GM23338 (cell line): ENCODE data around the gene SPRED3. TPM values are rescaled to one million over a fixed set of nuclear protein-coding genes. Genes with fewer than 3 reads are reported as not detected.

ENCODE experiments used
- ATAC-seq: fragments of 200-7000 bp; cut with Tn5 transposase; 3 replicates; pipeline ENCODE4 v1.9.1; 2020
- DNase-seq: peaks from one replicate; pipeline ENCODE4 v3.0.0-alpha.2; 2015; ENCODE audit warnings: low spot score
- H2AFZ ChIP-seq: fragments of 200-600 bp; sonication (generic); 2 replicates; pipeline ENCODE4 v1.8.0; 2016; ENCODE audit warnings: antibody characterized with exemption, mild to moderate bottlenecking, moderate library complexity
- H3F3A ChIP-seq: fragments of 200-600 bp; sonication (generic); replicated peaks from 2 replicates; pipeline ENCODE4 v1.8.0; 2017; ENCODE audit warnings: antibody characterized with exemption, mixed run types, low read depth
- H3K27ac ChIP-seq: fragments of 200-600 bp; sonication (generic); 2 replicates; pipeline ENCODE4 v1.6.1; 2016; ENCODE audit warnings: low read depth
- H3K27me3 ChIP-seq: fragments of 200-600 bp; sonication (generic); 2 replicates; pipeline ENCODE4 v1.8.0; 2016; ENCODE audit warnings: mild to moderate bottlenecking, mixed run types, moderate library complexity; ENCODE audit not compliant: insufficient read depth
- H3K36me3 ChIP-seq: fragments of 200-600 bp; sonication (generic); 2 replicates; pipeline ENCODE4 v1.8.0; 2016; ENCODE audit warnings: mild to moderate bottlenecking; ENCODE audit not compliant: insufficient read depth
- H3K4me1 ChIP-seq: fragments of 200-600 bp; sonication (generic); 2 replicates; pipeline ENCODE4 v1.8.0; 2016; ENCODE audit warnings: mild to moderate bottlenecking, moderate library complexity; ENCODE audit not compliant: insufficient read depth
- H3K4me2 ChIP-seq: fragments of 200-600 bp; sonication (generic); 2 replicates; pipeline ENCODE4 v1.7.1; 2017; ENCODE audit warnings: mixed run types
- H3K4me3 ChIP-seq: fragments of 200-600 bp; sonication (generic); 2 replicates; pipeline ENCODE4 v1.6.1; 2016; ENCODE audit warnings: mixed run types
- H3K79me2 ChIP-seq: fragments of 200-600 bp; sonication (generic); replicated peaks from 2 replicates; pipeline ENCODE4 v1.8.0; 2017; ENCODE audit warnings: mild to moderate bottlenecking; ENCODE audit not compliant: insufficient read depth
- H3K9me2 ChIP-seq: fragments of 200-600 bp; sonication (generic); 2 replicates; pipeline ENCODE4 v1.8.0; 2017; ENCODE audit not compliant: insufficient read depth
- H4K20me1 ChIP-seq: fragments of 200-600 bp; sonication (generic); replicated peaks from 2 replicates; pipeline ENCODE4 v1.8.0; 2017; ENCODE audit warnings: mild to moderate bottlenecking; ENCODE audit not compliant: insufficient read depth
- H3K27ac Mint-ChIP-seq: 2 replicates; pipeline ENCODE4 v1.8.0; 2020; ENCODE audit warnings: inconsistent platforms, mild to moderate bottlenecking, moderate library complexity, mixed read lengths
- H3K27me3 Mint-ChIP-seq: 3 replicates; pipeline ENCODE4 v1.8.0; 2022; ENCODE audit warnings: low read depth, mild to moderate bottlenecking, moderate library complexity, mixed read lengths, inconsistent platforms; ENCODE audit not compliant: insufficient read depth, poor library complexity
- H3K36me3 Mint-ChIP-seq: 3 replicates; pipeline ENCODE4 v1.8.0; 2021; ENCODE audit warnings: low read depth, mild to moderate bottlenecking, inconsistent platforms, moderate library complexity, mixed read lengths
- H3K4me1 Mint-ChIP-seq: 3 replicates; pipeline ENCODE4 v1.8.0; 2020; ENCODE audit warnings: mild to moderate bottlenecking, inconsistent platforms, mixed read lengths
- H3K4me3 Mint-ChIP-seq: 3 replicates; pipeline ENCODE4 v1.8.0; 2021; ENCODE audit warnings: moderate library complexity, mild to moderate bottlenecking, inconsistent platforms, mixed read lengths
- H3K9me3 Mint-ChIP-seq: 3 replicates; pipeline ENCODE4 v1.8.0; 2020; ENCODE audit warnings: moderate library complexity, mild to moderate bottlenecking, inconsistent platforms, mixed read lengths
- EZH2phosphoT487 ChIP-seq: fragments of 200-600 bp; sonication (generic); IDR thresholded peaks from one replicate; pipeline ENCODE4 v1.8.1; 2018; ENCODE audit warnings: antibody characterized with exemption; ENCODE audit not compliant: unreplicated experiment
- NANOG ChIP-seq: IDR thresholded peaks from 2 replicates; pipeline ENCODE4 v1.6.1; 2016; ENCODE audit warnings: antibody characterized with exemption, borderline replicate concordance
- polyA plus RNA-seq: library from polyadenylated mRNA; unstranded; fragments of >200 nt; fragmentation: Nextera tagmentation; extraction: Ambion mirVana; gene quantifications from 2 replicates; pipeline ENCODE4 v1.2.1, GENCODE V29; 2016
- total RNA-seq: library from RNA; depleted of rRNA; stranded (reverse); fragments of >200 nt; shearing (Covaris generic); gene quantifications from 2 replicates; pipeline ENCODE4 v1.2.3, GENCODE V29; 2014
- TF ChIP-seq, protein P1 (sequence below): IDR thresholded peaks from 2 replicates; pipeline ENCODE4 v1.6.1; 2016; ENCODE audit warnings: antibody characterized with exemption
- TF ChIP-seq, protein P2 (sequence below), 2 experiments: fragments of 200-600 bp in 1 of 2; sonication (generic) in 1 of 2; conservative IDR thresholded peaks; 2 replicates each; pipeline versions ENCODE4 v1.5.1 to v1.6.1; 2016 to 2017; ENCODE audit warnings: antibody characterized with exemption in 2 of 2, low read depth in 2 of 2, mild to moderate bottlenecking in 2 of 2, moderate library complexity in 1 of 2

The SPRED3 gene
- total and polyA plus RNA-seq, 2 experiments from 2014 or later, result 3.9 to 11.6 TPM

DNA sequence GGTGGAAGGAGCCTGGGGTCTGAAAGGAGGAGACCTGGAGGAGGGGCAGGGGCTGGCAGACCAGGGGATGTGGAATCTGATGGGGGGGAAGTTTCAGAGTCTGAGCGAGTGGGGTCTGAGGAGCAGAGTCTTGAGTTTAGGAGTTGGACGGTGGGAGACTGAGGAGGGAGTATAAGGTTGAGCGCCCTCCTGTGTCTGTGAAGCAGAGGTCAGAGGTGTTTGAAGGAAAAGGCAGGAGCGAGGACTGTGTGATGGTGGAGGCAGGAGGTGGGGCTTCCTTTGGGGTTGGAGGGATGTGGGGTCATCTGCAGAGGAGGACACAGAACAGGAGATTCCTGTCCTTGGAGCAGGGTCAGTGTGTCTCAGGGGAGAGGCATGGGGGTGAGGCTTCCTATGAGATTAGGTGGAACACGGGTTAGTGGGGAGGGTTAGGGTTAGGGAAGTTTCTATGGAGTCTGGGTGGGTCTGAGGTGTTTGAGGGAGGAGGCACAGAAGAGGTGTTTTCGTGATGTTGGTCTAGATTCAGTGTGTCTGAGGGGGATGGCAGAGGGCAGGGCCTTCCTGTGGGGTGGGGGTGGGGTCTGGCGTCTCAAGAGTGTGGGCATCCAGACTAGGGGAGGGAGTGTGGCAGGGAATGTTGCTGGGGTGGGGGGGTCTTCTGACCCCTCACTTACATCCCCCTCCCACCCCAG lies 53.3 kb downstream of the SPRED3 start (continued):
- TF ChIP-seq, protein P1, sequence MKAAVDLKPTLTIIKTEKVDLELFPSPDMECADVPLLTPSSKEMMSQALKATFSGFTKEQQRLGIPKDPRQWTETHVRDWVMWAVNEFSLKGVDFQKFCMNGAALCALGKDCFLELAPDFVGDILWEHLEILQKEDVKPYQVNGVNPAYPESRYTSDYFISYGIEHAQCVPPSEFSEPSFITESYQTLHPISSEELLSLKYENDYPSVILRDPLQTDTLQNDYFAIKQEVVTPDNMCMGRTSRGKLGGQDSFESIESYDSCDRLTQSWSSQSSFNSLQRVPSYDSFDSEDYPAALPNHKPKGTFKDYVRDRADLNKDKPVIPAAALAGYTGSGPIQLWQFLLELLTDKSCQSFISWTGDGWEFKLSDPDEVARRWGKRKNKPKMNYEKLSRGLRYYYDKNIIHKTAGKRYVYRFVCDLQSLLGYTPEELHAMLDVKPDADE, result no peak
- TF ChIP-seq EZH2phosphoT487, result no peak

DNA sequence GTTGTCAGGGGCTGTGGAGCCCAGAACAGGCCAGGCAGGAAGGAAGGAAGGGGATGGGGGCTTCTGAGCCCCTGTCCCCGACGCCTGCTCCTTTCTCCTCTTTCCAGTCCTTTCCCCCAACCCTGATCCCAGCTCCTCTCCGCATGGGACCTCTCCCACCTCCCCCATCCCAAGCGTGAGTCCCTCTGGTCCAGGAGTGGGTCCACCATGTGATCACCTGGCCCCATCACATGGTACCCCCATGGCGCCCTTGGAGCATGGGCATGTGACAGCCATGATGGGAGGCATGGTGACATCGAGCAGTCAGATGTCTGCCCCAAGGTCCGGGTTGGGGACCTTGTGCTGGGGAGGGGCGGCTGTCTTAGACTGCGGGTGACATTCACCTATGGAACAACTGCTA lies 54.2 kb downstream of the SPRED3 start:
- no peaks in the 10 kb centered on the region; the same call in 2 of the 3 replicates for H3K9me3 Mint-ChIP-seq
- no peak overlapping the region for H3K4me3 ChIP-seq
- no peak overlapping the region for H3K27ac ChIP-seq
- H3K27me3 Mint-ChIP-seq, result peaks cover 7% of the 10 kb centered on the region
- no peak overlapping the region for H3K27ac Mint-ChIP-seq
- no peak overlapping the region for H3K4me2 ChIP-seq
- H3K9me2 ChIP-seq, result no peaks in the 10 kb centered on the region
- peaks cover 20% of the 10 kb centered on the region for H3K4me1 Mint-ChIP-seq
- H3K36me3 ChIP-seq, result peaks cover 10% of the 10 kb centered on the region; the same call in 1 of the 2 replicates
- no peaks in the 10 kb centered on the region for H3K27me3 ChIP-seq
- no peak for ATAC-seq
- no peak for TF ChIP-seq NANOG
- H3K79me2 ChIP-seq, result no peaks in the 10 kb centered on the region
- H3K36me3 Mint-ChIP-seq, result peaks cover 46% of the 10 kb centered on the region
- no peak overlapping the region for H2AFZ ChIP-seq
- no peaks in the 10 kb centered on the region; the same call in 1 of the 2 replicates for H4K20me1 ChIP-seq
- H3K4me3 Mint-ChIP-seq, result no peak overlapping the region
- 0 out of 2 replicates have a peak, but pooled peaks cover 2% of the 10 kb centered on the region for H3F3A ChIP-seq
- no peak for DNase-seq
- H3K4me1 ChIP-seq, result peaks cover 6% of the 10 kb centered on the region; the same call in 1 of the 2 replicates

DNA sequence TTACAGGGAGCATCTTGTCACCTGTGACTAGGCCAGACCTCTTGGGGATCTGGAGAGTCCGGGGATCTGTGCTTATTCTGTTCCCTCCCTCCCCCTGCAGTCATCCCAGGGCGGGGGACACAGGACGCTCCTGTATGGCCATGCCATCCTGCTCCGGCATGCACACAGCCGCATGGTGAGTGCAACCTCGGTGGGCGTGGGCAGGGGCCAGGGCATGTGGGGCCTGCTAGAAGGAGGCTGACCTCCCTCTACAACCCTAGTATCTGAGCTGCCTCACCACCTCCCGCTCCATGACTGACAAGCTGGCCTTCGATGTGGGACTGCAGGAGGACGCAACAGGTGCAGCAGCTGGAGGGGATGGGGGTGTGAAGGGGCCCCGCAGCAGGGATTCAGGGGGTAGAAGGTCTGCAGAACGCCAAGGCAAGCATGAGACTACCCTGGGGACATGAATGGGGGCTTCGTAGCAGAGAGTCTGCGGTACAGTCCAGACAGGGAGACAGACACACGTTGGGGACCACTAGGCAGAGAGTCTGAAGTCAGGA lies 55.0 kb downstream of the SPRED3 start:
- Mint-ChIP-seq H3K27me3 (peaks cover 7% of the 10 kb centered on the region), H3K36me3 (peaks cover 44% of the 10 kb centered on the region), H3K4me3 (no peak overlapping the region), H3K9me3 (no peaks in the 10 kb centered on the region; the same call in 2 of the 3 replicates), H3K4me1 (peaks cover 15% of the 10 kb centered on the region), H3K27ac (no peak overlapping the region)
- H3F3A ChIP-seq, result 0 out of 2 replicates have a peak, but pooled peaks cover 2% of the 10 kb centered on the region
- H3K79me2 ChIP-seq, result no peaks in the 10 kb centered on the region
- TF ChIP-seq, protein P2, sequence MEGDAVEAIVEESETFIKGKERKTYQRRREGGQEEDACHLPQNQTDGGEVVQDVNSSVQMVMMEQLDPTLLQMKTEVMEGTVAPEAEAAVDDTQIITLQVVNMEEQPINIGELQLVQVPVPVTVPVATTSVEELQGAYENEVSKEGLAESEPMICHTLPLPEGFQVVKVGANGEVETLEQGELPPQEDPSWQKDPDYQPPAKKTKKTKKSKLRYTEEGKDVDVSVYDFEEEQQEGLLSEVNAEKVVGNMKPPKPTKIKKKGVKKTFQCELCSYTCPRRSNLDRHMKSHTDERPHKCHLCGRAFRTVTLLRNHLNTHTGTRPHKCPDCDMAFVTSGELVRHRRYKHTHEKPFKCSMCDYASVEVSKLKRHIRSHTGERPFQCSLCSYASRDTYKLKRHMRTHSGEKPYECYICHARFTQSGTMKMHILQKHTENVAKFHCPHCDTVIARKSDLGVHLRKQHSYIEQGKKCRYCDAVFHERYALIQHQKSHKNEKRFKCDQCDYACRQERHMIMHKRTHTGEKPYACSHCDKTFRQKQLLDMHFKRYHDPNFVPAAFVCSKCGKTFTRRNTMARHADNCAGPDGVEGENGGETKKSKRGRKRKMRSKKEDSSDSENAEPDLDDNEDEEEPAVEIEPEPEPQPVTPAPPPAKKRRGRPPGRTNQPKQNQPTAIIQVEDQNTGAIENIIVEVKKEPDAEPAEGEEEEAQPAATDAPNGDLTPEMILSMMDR (conservative IDR thresholded peaks at IDR 0.05; ENCODE audit: low read depth in 2 of 2), result no peak
- no peak for TF ChIP-seq NANOG
- no peak overlapping the region for H3K4me2 ChIP-seq
- no peak overlapping the region for H2AFZ ChIP-seq
- H3K9me2 ChIP-seq, result no peaks in the 10 kb centered on the region
- H4K20me1 ChIP-seq, result no peaks in the 10 kb centered on the region; the same call in 1 of the 2 replicates
- no peaks in the 10 kb centered on the region for H3K27me3 ChIP-seq
- H3K27ac ChIP-seq, result no peak overlapping the region
- ATAC-seq (no peak), DNase-seq (no peak)
- H3K4me3 ChIP-seq, result no peak overlapping the region
- peaks cover 10% of the 10 kb centered on the region; the same call in 1 of the 2 replicates for H3K36me3 ChIP-seq
- H3K4me1 ChIP-seq, result peaks cover 6% of the 10 kb centered on the region; the same call in 1 of the 2 replicates
